Measurements from ENCODE around the gene OR51I2. TPM values are rescaled to one million over a fixed set of nuclear protein-coding genes. Genes with fewer than 3 reads are reported as not detected.

The OR51I2 gene
- total RNA-seq, 2 donors from 2014 or later, result not detected

- intact Hi-C loops (cut with DNase I), result no loop called here
- Histone ChIP-seq H3K4me1 (no peaks in the 10 kb centered on the region), H3K27ac (no peak overlapping the region), H3K36me3 (no peaks in the 10 kb centered on the region), H3K4me3 (no peak overlapping the region), H3K9ac (ENCODE audit: low read depth in 2 of 2, low read length in 2 of 2) (no peak overlapping the region), H3K27me3 (no peaks in the 10 kb centered on the region), H3K9me3 (no peaks in the 10 kb centered on the region)
- no peak for TF ChIP-seq CTCF (IDR thresholded peaks at IDR 0.05)
- no peak for DNase-seq
Measured at GRCh38 chr11:5473921-5474320, 24.8 kb downstream of the OR51I2 start.

GRCh38 chr11:5476186-5476819 lies 27.2 kb downstream of the OR51I2 start:
- DNase-seq, result peak; percentile 34
- intact Hi-C loops (cut with DNase I), result loop anchor here (2.0 kb wide), 1 partner anchor 332 kb away; the partner anchor contains the start of gene OR52N2
- no peaks in the 10 kb centered on the region for H3K4me1 ChIP-seq
- no peak overlapping the region for H3K4me3 ChIP-seq
- peak; percentile 62 for TF ChIP-seq CTCF (IDR thresholded peaks at IDR 0.05)
- no peak overlapping the region for H3K9ac ChIP-seq (ENCODE audit: low read depth in 2 of 2, low read length in 2 of 2)
- no peak overlapping the region for H3K27ac ChIP-seq
- H3K36me3 ChIP-seq, result no peaks in the 10 kb centered on the region
- no peaks in the 10 kb centered on the region for H3K27me3 ChIP-seq
- H3K9me3 ChIP-seq, result no peaks in the 10 kb centered on the region

- intact Hi-C loops (cut with DNase I), result no loop called here
- DNase-seq, result no peak
- Histone ChIP-seq H3K4me1 (no peaks in the 10 kb centered on the region), H3K9ac (ENCODE audit: low read depth in 2 of 2, low read length in 2 of 2) (no peak overlapping the region), H3K36me3 (no peaks in the 10 kb centered on the region), H3K9me3 (no peaks in the 10 kb centered on the region), H3K27me3 (no peaks in the 10 kb centered on the region), H3K4me3 (no peak overlapping the region), H3K27ac (no peak overlapping the region)
- no peak for TF ChIP-seq CTCF (IDR thresholded peaks at IDR 0.05)
Measured at GRCh38 chr11:5486003-5486402, 36.9 kb downstream of the OR51I2 start.

GRCh38 chr11:5486421-5486820 lies 37.3 kb downstream of the OR51I2 start:
- no peak for DNase-seq
- H3K27me3 ChIP-seq, result no peaks in the 10 kb centered on the region
- no peak overlapping the region for H3K9ac ChIP-seq (ENCODE audit: low read depth in 2 of 2, low read length in 2 of 2)
- no peaks in the 10 kb centered on the region for H3K4me1 ChIP-seq
- H3K27ac ChIP-seq, result no peak overlapping the region
- no peaks in the 10 kb centered on the region for H3K36me3 ChIP-seq
- intact Hi-C loops (cut with DNase I), result no loop called here
- H3K4me3 ChIP-seq, result no peak overlapping the region
- no peaks in the 10 kb centered on the region for H3K9me3 ChIP-seq
- TF ChIP-seq CTCF (IDR thresholded peaks at IDR 0.05), result no peak

- intact Hi-C loops (cut with DNase I), result no loop called here
- H3K27me3 ChIP-seq, result no peaks in the 10 kb centered on the region
- H3K4me1 ChIP-seq, result no peaks in the 10 kb centered on the region
- DNase-seq, result no peak
- no peak for TF ChIP-seq CTCF (IDR thresholded peaks at IDR 0.05)
- H3K4me3 ChIP-seq, result no peak within 1 kb of the TSS
- no peak within 1 kb of the TSS for H3K27ac ChIP-seq
- no peak within 1 kb of the TSS for H3K9ac ChIP-seq (ENCODE audit: low read depth in 2 of 2, low read length in 2 of 2)
- H3K9me3 ChIP-seq, result no peaks in the 10 kb centered on the region
- H3K36me3 ChIP-seq, result no peaks in the 10 kb centered on the region
Measured at GRCh38 chr11:5488385-5488784, 39.3 kb downstream of the OR51I2 start, which contains the start of gene OR52D1. Gene OR52D1, plus strand, starts transcription at chr11:5488685. Its CDS starts 22 bp downstream, at chr11:5488707.
